Esophagus mucosa (tissue), 1 donor: ENCODE results near the gene NAGLU. TPM values are rescaled to one million over a fixed set of nuclear protein-coding genes. Genes with fewer than 3 reads are reported as not detected.

Experiments used
- total RNA-seq: library from RNA; stranded (reverse); gene quantifications from one replicate; pipeline ENCODE4 v1.2.4, GENCODE V29; 2023
- donor health status: DM: yes; HTN: yes; CAD: no.

Gene NAGLU
- total RNA-seq, 1 donor from 2014 or later, result 13.3 TPM

Other genes starting within 250 kb of the NAGLU start
- gene STAT5A, start 247.7 kb upstream of the NAGLU start, total RNA-seq, result 6.9 TPM
- gene STAT3, start 147.8 kb upstream of the NAGLU start, total RNA-seq, result 191 TPM
- 67.0 TPM for gene CAVIN1, start 113.0 kb upstream of the NAGLU start, total RNA-seq
- 40.1 TPM for gene ATP6V0A1, start 77.4 kb upstream of the NAGLU start, total RNA-seq
- 15.7 TPM for gene HSD17B1, start 16.7 kb downstream of the NAGLU start, total RNA-seq
- 67.4 TPM for gene COASY, start 25.9 kb downstream of the NAGLU start, total RNA-seq
- gene MLX, start 30.9 kb downstream of the NAGLU start, total RNA-seq, result 33.8 TPM
- 2.9 TPM for gene PSMC3IP, start 41.5 kb downstream of the NAGLU start, total RNA-seq
- gene RETREG3, start 73.1 kb downstream of the NAGLU start, total RNA-seq, result 53.6 TPM
- gene TUBG1, start 73.4 kb downstream of the NAGLU start, total RNA-seq, result 44.4 TPM
- 7.3 TPM for gene TUBG2, start 123.0 kb downstream of the NAGLU start, total RNA-seq
- 49.6 TPM for gene PLEKHH3, start 140.8 kb downstream of the NAGLU start, total RNA-seq
- gene CCR10, start 145.6 kb downstream of the NAGLU start, total RNA-seq, result not detected
- 1.3 TPM for gene CNTNAP1, start 146.3 kb downstream of the NAGLU start, total RNA-seq
- 14.4 TPM for gene EZH1, start 208.8 kb downstream of the NAGLU start, total RNA-seq
- gene RAMP2, start 225.0 kb downstream of the NAGLU start, total RNA-seq, result 4.5 TPM
- 70.9 TPM for gene VPS25, start 237.2 kb downstream of the NAGLU start, total RNA-seq
- gene WNK4, start 244.4 kb downstream of the NAGLU start, total RNA-seq, result 0.40 TPM